Measurements from ENCODE around the gene AGO1.
"Not testable (repeated sequence)": the region's sequence is repeated elsewhere in the genome, so short reads cannot be mapped to it uniquely, and the experiment has no call there.

AGO1 gene

GRCh38 chr1:35860696-35861095 lies 22.3 kb upstream of the AGO1 start:
- H3K36me3 Mint-ChIP-seq (ENCODE audit: low read depth) = peaks cover 7% of the 10 kb centered on the region
- H3K9me3 Mint-ChIP-seq = no peaks in the 10 kb centered on the region
- DNase-seq = no peak
- H3K27me3 Mint-ChIP-seq (ENCODE audit: low read depth, poor library complexity) = no peaks in the 10 kb centered on the region
- no peak overlapping the region for H3K4me3 Mint-ChIP-seq
- H3K4me1 Mint-ChIP-seq = peaks cover 10% of the 10 kb centered on the region
- no peak overlapping the region for H3K27ac Mint-ChIP-seq
- no peak for TF ChIP-seq CTCF (IDR thresholded peaks at IDR 0.05)

- Mint-ChIP-seq H3K9me3 (no peaks in the 10 kb centered on the region), H3K36me3 (ENCODE audit: low read depth) (no peaks in the 10 kb centered on the region), H3K27ac (no peak overlapping the region), H3K27me3 (ENCODE audit: low read depth, poor library complexity) (no peaks in the 10 kb centered on the region), H3K4me3 (no peak overlapping the region), H3K4me1 (peaks cover 10% of the 10 kb centered on the region)
- no peak for DNase-seq
- no peak for TF ChIP-seq CTCF (IDR thresholded peaks at IDR 0.05)
These were observed 19.9 kb upstream of the AGO1 start for GRCh38 chr1:35863136-35863535.

- peaks cover 10% of the 10 kb centered on the region for H3K4me1 Mint-ChIP-seq
- no peak for DNase-seq
- no peak overlapping the region for H3K27ac Mint-ChIP-seq
- no peak overlapping the region for H3K4me3 Mint-ChIP-seq
- H3K27me3 Mint-ChIP-seq (ENCODE audit: low read depth, poor library complexity) = no peaks in the 10 kb centered on the region
- H3K36me3 Mint-ChIP-seq (ENCODE audit: low read depth) = no peaks in the 10 kb centered on the region
- TF ChIP-seq CTCF (IDR thresholded peaks at IDR 0.05) = no peak
- no peaks in the 10 kb centered on the region for H3K9me3 Mint-ChIP-seq
These were observed 19.0 kb upstream of the AGO1 start for GRCh38 chr1:35863881-35864625.

- H3K27me3 Mint-ChIP-seq (ENCODE audit: low read depth, poor library complexity) = peaks cover 3% of the 10 kb centered on the region
- peaks cover 10% of the 10 kb centered on the region for H3K4me1 Mint-ChIP-seq
- H3K4me3 Mint-ChIP-seq = no peak overlapping the region
- no peaks in the 10 kb centered on the region for H3K9me3 Mint-ChIP-seq
- no peaks in the 10 kb centered on the region for H3K36me3 Mint-ChIP-seq (ENCODE audit: low read depth)
- DNase-seq = no peak
- TF ChIP-seq CTCF (IDR thresholded peaks at IDR 0.05) = no peak
- H3K27ac Mint-ChIP-seq = peak overlapping the region; percentile 31
These were observed 18.2 kb upstream of the AGO1 start for GRCh38 chr1:35864813-35865212.

GRCh38 chr1:35866991-35867390 lies 16.0 kb upstream of the AGO1 start:
- no peak for DNase-seq
- no peak for TF ChIP-seq CTCF (IDR thresholded peaks at IDR 0.05)
- Mint-ChIP-seq H3K27ac (no peak overlapping the region), H3K36me3 (ENCODE audit: low read depth) (no peaks in the 10 kb centered on the region), H3K4me3 (no peak overlapping the region), H3K27me3 (ENCODE audit: low read depth, poor library complexity) (peaks cover 3% of the 10 kb centered on the region), H3K4me1 (peaks cover 10% of the 10 kb centered on the region), H3K9me3 (no peaks in the 10 kb centered on the region)

- H3K27ac Mint-ChIP-seq; H3K9me3 Mint-ChIP-seq; H3K27me3 Mint-ChIP-seq (ENCODE audit: low read depth, poor library complexity); H3K4me1 Mint-ChIP-seq; H3K4me3 Mint-ChIP-seq; H3K36me3 Mint-ChIP-seq (ENCODE audit: low read depth); DNase-seq: not testable (repeated sequence)
These were observed 13.6 kb upstream of the AGO1 start for GRCh38 chr1:35869245-35869950.
